ENCODE data around the gene DMD.

The DMD gene

GRCh38 chrX:33205321-33205720 is 6.0 kb downstream of the DMD start:
- Mint-ChIP-seq H3K27ac (peak overlapping the region; percentile 48 to 72 (median 59)), H3K4me3 (peak overlapping the region in 2 of 3 experiments; percentile 70 to 82), H3K9me3 (peaks cover 3% of the 10 kb centered on the region), H3K27me3 (ENCODE audit: low read depth) (no peaks in the 10 kb centered on the region), H3K4me1 (peaks cover 26% of the 10 kb centered on the region), H3K36me3 (ENCODE audit: low read depth) (no peaks in the 10 kb centered on the region)
- no peak for TF ChIP-seq CTCF (IDR thresholded peaks at IDR 0.05; ENCODE audit: unreplicated experiment in 3 of 3)

GRCh38 chrX:33204889-33205288 is 6.5 kb downstream of the DMD start:
- Mint-ChIP-seq H3K9me3 (peaks cover 3% of the 10 kb centered on the region), H3K4me3 (peak overlapping the region in 2 of 3 experiments; percentile 70 to 82), H3K4me1 (peaks cover 26% of the 10 kb centered on the region), H3K36me3 (ENCODE audit: low read depth) (no peaks in the 10 kb centered on the region), H3K27me3 (ENCODE audit: low read depth) (no peaks in the 10 kb centered on the region), H3K27ac (peak overlapping the region; percentile 48 to 72 (median 59))
- no peak for TF ChIP-seq CTCF (IDR thresholded peaks at IDR 0.05; ENCODE audit: unreplicated experiment in 3 of 3)

GRCh38 chrX:33198561-33199279 is 12.6 kb downstream of the DMD start:
- no peaks in the 10 kb centered on the region for H3K27me3 Mint-ChIP-seq (ENCODE audit: low read depth)
- TF ChIP-seq CTCF (IDR thresholded peaks at IDR 0.05; ENCODE audit: unreplicated experiment in 3 of 3): no peak

GRCh38 chrX:33195698-33196097 is 15.7 kb downstream of the DMD start:
- H3K4me3 Mint-ChIP-seq: no peak overlapping the region

More at GRCh38 chrX:33198561-33199279, 12.6 kb downstream of the DMD start:
- Mint-ChIP-seq H3K4me3 (no peak overlapping the region), H3K9me3 (peaks cover 12% of the 10 kb centered on the region), H3K4me1 (peaks cover 24% of the 10 kb centered on the region), H3K27ac (no peak overlapping the region), H3K36me3 (ENCODE audit: low read depth) (no peaks in the 10 kb centered on the region)

GRCh38 chrX:33194876-33195433 is 16.4 kb downstream of the DMD start:
- H3K4me3 Mint-ChIP-seq: no peak overlapping the region
- no peak overlapping the region for H3K27ac Mint-ChIP-seq
- TF ChIP-seq CTCF (IDR thresholded peaks at IDR 0.05; ENCODE audit: unreplicated experiment in 3 of 3): no peak
- H3K4me1 Mint-ChIP-seq: peaks cover 29% of the 10 kb centered on the region
- no peaks in the 10 kb centered on the region for H3K27me3 Mint-ChIP-seq (ENCODE audit: low read depth)
- no peaks in the 10 kb centered on the region for H3K36me3 Mint-ChIP-seq (ENCODE audit: low read depth)
- H3K9me3 Mint-ChIP-seq: peaks cover 9% of the 10 kb centered on the region

More at GRCh38 chrX:33195698-33196097, 15.7 kb downstream of the DMD start:
- Mint-ChIP-seq H3K9me3 (peaks cover 9% of the 10 kb centered on the region), H3K4me1 (peaks cover 29% of the 10 kb centered on the region), H3K27ac (no peak overlapping the region), H3K27me3 (ENCODE audit: low read depth) (no peaks in the 10 kb centered on the region), H3K36me3 (ENCODE audit: low read depth) (no peaks in the 10 kb centered on the region)
- no peak for TF ChIP-seq CTCF (IDR thresholded peaks at IDR 0.05; ENCODE audit: unreplicated experiment in 3 of 3)

GRCh38 chrX:33194289-33194688 is 17.1 kb downstream of the DMD start:
- no peak overlapping the region for H3K4me3 Mint-ChIP-seq
- no peaks in the 10 kb centered on the region for H3K27me3 Mint-ChIP-seq (ENCODE audit: low read depth)
- H3K4me1 Mint-ChIP-seq: peaks cover 34% of the 10 kb centered on the region
- H3K9me3 Mint-ChIP-seq: peaks cover 6% of the 10 kb centered on the region
- H3K36me3 Mint-ChIP-seq (ENCODE audit: low read depth): no peaks in the 10 kb centered on the region
- H3K27ac Mint-ChIP-seq: no peak overlapping the region
- no peak for TF ChIP-seq CTCF (IDR thresholded peaks at IDR 0.05; ENCODE audit: unreplicated experiment in 3 of 3)
